CD4-positive, alpha-beta T cell (primary cell): ENCODE data around the gene ANXA3. TPM values are rescaled to one million over a fixed set of nuclear protein-coding genes. Genes with fewer than 3 reads are reported as not detected.

Source experiments
- ATAC-seq: fragments of 200-7000 bp; cut with Tn5 transposase; one replicate; pipeline ENCODE4 v1.10.0; 2022; ENCODE audit warnings: mild to moderate bottlenecking; ENCODE audit not compliant: poor library complexity
- CTCF ChIA-PET: fragments of 350-600 bp; sonication (Branson Sonifier 250); formaldehyde crosslinking; loops from one replicate; lab custom pipeline; 2021; ENCODE audit warnings: antibody characterized with exemption, inconsistent platforms; lab: Charles Lee
- POLR2A ChIA-PET: fragments of 350-600 bp; sonication (Branson Sonifier 250); formaldehyde crosslinking; loops from one replicate; lab custom pipeline; 2021; ENCODE audit warnings: antibody characterized with exemption, inconsistent platforms; lab: Charles Lee
- DNase-seq, 14 experiments: peaks; one replicate each; pipeline ENCODE4 v3.0.0-alpha.2; 2013 to 2020; ENCODE audit warnings: mixed read lengths in 2 of 14
- H3K27ac ChIP-seq, 2 donors: one replicate each; pipeline versions ENCODE4 v1.5.1 to v1.7.0; 2013; ENCODE audit warnings: low read length in 2 of 2, low read depth in 1 of 2, mild to moderate bottlenecking in 1 of 2
- H3K27me3 ChIP-seq, 2 experiments: 1 replicate in 1 of 2; 2 replicates in 1 of 2; pipeline versions ENCODE4 v1.6.1 to v1.7.0; 2013; ENCODE audit warnings: low read length in 2 of 2, control low read depth in 1 of 2, mild to moderate bottlenecking in 1 of 2, moderate library complexity in 1 of 2; ENCODE audit not compliant: insufficient read depth in 2 of 2, control insufficient read depth in 1 of 2
- H3K36me3 ChIP-seq: one replicate; pipeline ENCODE4 v1.6.1; 2013; ENCODE audit warnings: low read length, control low read depth; ENCODE audit not compliant: insufficient read depth
- H3K4me1 ChIP-seq: one replicate; pipeline ENCODE4 v1.6.1; 2013; ENCODE audit warnings: low read length, control low read depth; ENCODE audit not compliant: insufficient read depth
- H3K4me3 ChIP-seq: one replicate; pipeline ENCODE4 v1.5.1; 2013; ENCODE audit warnings: mild to moderate bottlenecking, low read length, moderate library complexity
- H3K9me3 ChIP-seq, 2 experiments: 1 replicate in 1 of 2; 2 replicates in 1 of 2; pipeline versions ENCODE4 v1.6.1 to v1.7.0; 2013; ENCODE audit warnings: low read length in 2 of 2, mild to moderate bottlenecking in 2 of 2, control low read depth in 1 of 2, moderate library complexity in 1 of 2; ENCODE audit not compliant: control insufficient read depth in 1 of 2, insufficient read depth in 1 of 2
- H3K27ac Mint-ChIP-seq: one replicate; pipeline ENCODE4 v1.8.0; 2020; ENCODE audit warnings: mixed read lengths
- H3K27me3 Mint-ChIP-seq: one replicate; pipeline ENCODE4 v1.8.0; 2021; ENCODE audit warnings: mixed read lengths
- H3K36me3 Mint-ChIP-seq: one replicate; pipeline ENCODE4 v1.8.0; 2021; ENCODE audit warnings: low read depth, mixed read lengths
- H3K4me1 Mint-ChIP-seq: one replicate; pipeline ENCODE4 v1.8.0; 2021; ENCODE audit warnings: low read depth, mixed read lengths
- H3K4me3 Mint-ChIP-seq: one replicate; pipeline ENCODE4 v1.8.0; 2020; ENCODE audit warnings: mild to moderate bottlenecking, mixed read lengths
- H3K9me3 Mint-ChIP-seq: one replicate; pipeline ENCODE4 v1.8.0; 2020; ENCODE audit warnings: mixed read lengths
- CTCF ChIP-seq: fragments of 200-600 bp; IDR thresholded peaks from one replicate; pipeline ENCODE4 v1.8.0; 2022; ENCODE audit warnings: antibody characterized with exemption, mild to moderate bottlenecking
- intact Hi-C, 2 experiments: fragments of 100-400 bp; cut with DNase I in 1 of 2; cut with micrococcal nuclease in 1 of 2; formaldehyde crosslinking; loops; one replicate each; pipeline versions ENCODE4 v1.15.1 to v1.9.0; 2023 to 2025; cut with DNase I, micrococcal nuclease
- total RNA-seq, 174 experiments: library from RNA in 2 of 174; stranded (reverse) in 2 of 174; gene quantifications; one replicate each; pipeline ENCODE4 v1.2.3 and lab custom pipeline; 2021 to 2026

Gene ANXA3
- total RNA-seq, 2 experiments from 2014 or later: not detected

GRCh38 chr4:78533854-78534253 is 17.7 kb upstream of the ANXA3 start:
- no peaks in the 10 kb centered on the region for H3K9me3 Mint-ChIP-seq
- H3K4me3 ChIP-seq: no peak overlapping the region
- H3K9me3 ChIP-seq: no peaks in the 10 kb centered on the region
- no peaks in the 10 kb centered on the region for H3K4me1 ChIP-seq
- no peaks in the 10 kb centered on the region for H3K36me3 ChIP-seq
- DNase-seq: no peak
- peaks cover 0 to 2% of the 10 kb centered on the region in 2 experiments for H3K27me3 ChIP-seq
- H3K36me3 Mint-ChIP-seq: no peaks in the 10 kb centered on the region
- POLR2A ChIA-PET: no interaction called here
- intact Hi-C loops: no loop called here
- no peak overlapping the region for H3K4me3 Mint-ChIP-seq
- H3K27ac Mint-ChIP-seq: no peak overlapping the region
- H3K27me3 Mint-ChIP-seq: peaks cover 4% of the 10 kb centered on the region
- no peak for TF ChIP-seq CTCF
- H3K27ac ChIP-seq: no peak overlapping the region
- no peaks in the 10 kb centered on the region for H3K4me1 Mint-ChIP-seq
- no peak for ATAC-seq
- CTCF ChIA-PET: interaction anchor here (0.8 kb wide), 1 partner anchor 10 kb away, joined by 3 read pairs; no protein-coding TSS in a partner anchor

DNA sequence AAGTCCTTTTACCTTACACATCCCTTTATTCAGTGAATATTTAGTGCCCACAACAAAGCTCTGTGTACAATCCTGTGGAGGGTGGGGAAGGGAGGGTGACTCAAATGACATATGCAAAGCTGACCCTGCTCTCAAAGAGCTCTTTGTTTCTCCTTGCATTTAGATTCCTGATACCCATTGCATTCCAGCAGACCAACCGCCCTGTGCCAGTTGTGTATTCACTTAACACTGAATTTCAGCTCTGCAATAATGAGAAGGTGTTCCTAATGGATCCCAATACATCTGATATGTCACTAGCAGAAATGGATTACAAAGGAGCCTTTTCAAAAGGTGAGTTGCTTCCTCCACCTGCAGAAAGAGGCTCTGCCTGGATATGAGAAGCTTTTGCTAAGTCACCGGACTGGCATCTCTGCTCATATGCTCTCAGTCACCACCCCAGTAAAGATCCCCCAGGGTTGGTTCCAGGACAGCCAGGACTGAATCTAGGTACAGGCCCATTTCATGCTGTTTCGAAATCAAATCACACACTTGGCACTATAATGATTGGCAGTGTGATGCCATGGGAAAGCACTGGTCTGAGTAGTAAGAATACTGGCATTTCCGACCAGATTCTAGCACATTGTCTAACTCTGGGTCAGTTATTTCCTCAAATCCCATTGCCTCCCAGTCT is 17.1 kb upstream of the ANXA3 start:
- H3K27ac Mint-ChIP-seq: no peak overlapping the region
- Histone ChIP-seq H3K9me3 (no peaks in the 10 kb centered on the region), H3K27me3 (peaks cover 0 to 2% of the 10 kb centered on the region in 2 experiments), H3K4me3 (no peak overlapping the region), H3K27ac (no peak overlapping the region), H3K4me1 (no peaks in the 10 kb centered on the region), H3K36me3 (no peaks in the 10 kb centered on the region)
- H3K4me1 Mint-ChIP-seq: no peaks in the 10 kb centered on the region
- no peaks in the 10 kb centered on the region for H3K36me3 Mint-ChIP-seq
- DNase-seq (no peak), ATAC-seq (no peak)
- intact Hi-C loops: no loop called here
- H3K9me3 Mint-ChIP-seq: no peaks in the 10 kb centered on the region
- ChIA-PET POLR2A (no interaction called here), CTCF (interaction anchor here (0.8 kb wide), 1 partner anchor 11 kb away, joined by 3 read pairs; no protein-coding TSS in a partner anchor)
- H3K4me3 Mint-ChIP-seq: no peak overlapping the region
- H3K27me3 Mint-ChIP-seq: peaks cover 4% of the 10 kb centered on the region
- TF ChIP-seq CTCF: no peak

- intact Hi-C loops: no loop called here
- Histone ChIP-seq H3K27me3 (peaks cover 0 to 4% of the 10 kb centered on the region in 2 experiments), H3K27ac (no peak overlapping the region), H3K9me3 (peaks cover 0 to 3% of the 10 kb centered on the region in 2 experiments), H3K36me3 (no peaks in the 10 kb centered on the region), H3K4me3 (no peak overlapping the region), H3K4me1 (no peaks in the 10 kb centered on the region)
- DNase-seq (no peak), ATAC-seq (no peak)
- POLR2A ChIA-PET: no interaction called here
- no peak for TF ChIP-seq CTCF
- Mint-ChIP-seq H3K4me3 (no peak overlapping the region), H3K27me3 (peaks cover 11% of the 10 kb centered on the region), H3K36me3 (no peaks in the 10 kb centered on the region), H3K27ac (no peak overlapping the region), H3K4me1 (no peaks in the 10 kb centered on the region), H3K9me3 (no peaks in the 10 kb centered on the region)
- CTCF ChIA-PET: no interaction called here
These were observed 9.2 kb upstream of the ANXA3 start for GRCh38 chr4:78542373-78542772.
